ENCODE data around the gene MISP3.

Gene MISP3

GRCh38 chr19:14106840-14107239, 34.3 kb downstream of the MISP3 start:
- no peak for DNase-seq

GRCh38 chr19:14107581-14108461, 35.2 kb downstream of the MISP3 start:
- DNase-seq, result no peak

DNA sequence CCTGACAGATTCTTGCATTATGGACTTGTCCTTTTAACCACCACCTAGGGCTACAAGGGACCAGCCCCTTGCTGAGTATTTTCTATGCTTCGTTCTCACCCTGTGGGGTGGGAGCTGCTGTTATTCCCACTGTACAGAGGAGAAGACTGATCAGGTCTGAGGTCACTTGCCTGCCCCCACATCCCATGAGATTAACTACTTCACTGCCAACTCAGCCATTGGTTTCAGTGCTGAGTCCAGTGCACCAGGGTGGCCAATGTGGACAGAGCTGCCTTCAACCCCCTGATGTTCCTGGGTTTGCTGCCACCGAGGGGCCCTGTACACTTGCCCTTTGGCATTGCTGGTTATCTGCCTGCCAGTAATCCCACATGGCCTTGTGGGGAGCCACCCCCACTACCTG, 38.1 kb downstream of the MISP3 start:
- DNase-seq, result no peak

- no peak for DNase-seq
Measured at GRCh38 chr19:14111486-14111885, 38.9 kb downstream of the MISP3 start.

DNA sequence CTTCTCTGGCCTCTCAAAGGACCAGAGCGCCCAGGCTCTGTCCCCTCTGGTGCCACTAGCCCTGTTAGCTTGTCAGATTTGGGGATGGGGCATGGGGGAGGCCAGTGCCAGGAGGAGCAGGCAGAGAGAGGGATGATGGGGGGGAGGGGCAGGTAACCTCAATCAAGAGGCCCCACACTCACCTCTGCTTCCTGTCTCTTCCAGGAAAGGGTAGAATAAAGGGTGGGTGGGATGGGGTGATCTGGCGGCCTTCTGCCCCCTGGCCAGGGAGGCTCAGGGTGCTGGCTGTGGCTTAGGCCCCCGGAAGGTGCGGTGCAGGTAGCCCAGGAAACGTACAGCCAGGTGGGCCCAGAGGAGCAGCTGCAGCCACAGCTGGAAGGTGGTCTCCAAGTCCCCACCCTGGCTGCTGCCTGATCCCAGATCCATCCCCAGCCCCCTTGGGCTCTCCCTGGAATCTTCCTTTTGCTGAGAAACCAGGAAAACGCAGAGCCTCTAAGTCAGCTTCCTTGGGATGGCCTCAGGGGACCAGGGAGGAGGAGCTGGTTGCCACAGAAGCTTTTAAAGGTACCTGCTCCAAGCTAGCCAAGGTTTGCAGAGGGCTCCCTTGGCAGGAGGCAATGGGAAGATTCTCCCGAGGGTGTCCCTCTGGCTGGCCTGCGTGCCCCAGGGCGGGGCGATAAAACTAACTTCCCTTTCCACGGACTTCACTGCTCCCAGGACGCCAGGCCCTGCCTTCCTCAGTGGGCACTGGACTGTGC, 39.6 kb downstream of the MISP3 start:
- no peak for DNase-seq

DNA sequence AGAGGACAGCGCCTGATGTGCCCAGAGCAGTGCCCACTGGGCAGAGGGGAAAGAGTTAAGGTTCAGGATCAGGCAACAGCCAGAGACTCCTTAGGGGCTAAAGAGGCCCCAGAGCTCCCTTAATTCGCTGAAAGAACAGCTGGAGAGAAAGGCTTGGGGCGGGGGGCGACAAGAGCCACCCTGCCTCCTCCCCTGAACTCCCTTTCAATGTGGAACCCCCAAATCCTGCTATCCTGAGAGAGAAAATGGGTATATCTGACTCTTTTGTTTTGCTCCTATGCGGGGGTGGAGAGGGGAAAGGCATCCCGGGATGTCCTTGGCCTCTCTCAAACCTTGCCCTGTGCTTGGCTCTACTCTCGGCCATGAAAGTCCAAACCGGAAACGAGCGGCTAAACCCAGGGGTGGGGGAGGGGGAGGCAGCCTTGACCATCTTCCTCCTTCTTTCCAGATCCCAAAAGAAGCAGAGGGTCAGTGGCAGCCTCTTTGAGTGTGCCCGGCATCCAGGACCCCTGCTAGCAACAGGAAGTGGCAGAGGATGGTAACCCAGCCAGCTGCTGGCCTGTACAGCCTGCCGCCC, 40.3 kb downstream of the MISP3 start:
- DNase-seq, result no peak

DNA sequence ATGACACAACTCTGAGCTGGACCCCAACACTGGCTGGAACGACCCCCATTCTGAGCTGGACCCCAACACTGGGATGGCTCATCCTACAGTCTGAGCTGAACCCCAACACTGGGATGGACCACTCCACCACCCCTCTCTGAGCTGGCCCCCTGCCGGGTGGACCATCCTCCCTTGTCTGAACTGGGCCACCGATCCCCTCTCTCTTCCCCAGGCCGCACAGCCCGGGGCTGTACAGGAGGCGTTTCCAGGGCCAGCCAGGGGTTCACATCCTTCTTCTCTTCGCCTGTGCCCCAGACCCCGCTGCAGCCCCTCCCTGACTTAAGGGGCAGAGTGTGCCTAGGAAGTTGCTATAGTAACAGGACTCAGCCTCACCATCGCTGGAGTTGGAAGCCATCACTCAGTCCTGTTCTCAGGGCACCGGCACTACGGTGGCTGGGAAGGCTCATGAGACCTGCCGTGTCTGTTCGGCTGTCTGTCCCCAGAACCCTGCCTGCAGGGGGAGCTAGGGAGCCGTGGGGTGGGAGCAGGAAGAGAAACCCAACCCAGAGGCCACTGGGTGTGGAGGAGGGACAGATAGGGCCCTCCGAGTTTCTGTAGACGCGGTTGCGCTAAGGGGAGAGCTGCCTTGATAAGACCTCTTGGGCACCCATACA, 41.3 kb downstream of the MISP3 start:
- DNase-seq, result peak; percentile 17

- no peak for DNase-seq
Measured at GRCh38 chr19:14114439-14114838, 41.9 kb downstream of the MISP3 start.

DNA sequence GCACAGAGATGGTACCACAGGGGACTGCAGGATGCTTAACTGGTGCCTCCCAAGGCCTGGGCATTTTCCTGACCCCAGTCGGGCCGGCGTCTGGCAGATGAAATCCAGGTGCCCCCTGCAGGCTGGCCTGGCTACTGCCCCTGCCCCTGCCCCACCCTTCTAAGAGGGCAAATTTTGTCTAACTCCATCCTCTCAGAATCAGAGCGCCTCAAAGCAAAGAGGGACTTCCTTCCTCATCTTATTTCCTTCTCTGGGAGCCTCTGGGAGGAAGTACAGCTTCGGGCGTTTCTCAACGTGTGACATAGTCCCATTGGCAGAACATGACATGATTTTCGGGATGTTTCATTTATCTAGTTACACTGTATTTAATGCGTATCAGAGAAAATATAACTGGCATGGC, 42.3 kb downstream of the MISP3 start:
- DNase-seq, result peak; percentile 54

GRCh38 chr19:14115756-14116155, 43.2 kb downstream of the MISP3 start:
- DNase-seq, result no peak

DNA sequence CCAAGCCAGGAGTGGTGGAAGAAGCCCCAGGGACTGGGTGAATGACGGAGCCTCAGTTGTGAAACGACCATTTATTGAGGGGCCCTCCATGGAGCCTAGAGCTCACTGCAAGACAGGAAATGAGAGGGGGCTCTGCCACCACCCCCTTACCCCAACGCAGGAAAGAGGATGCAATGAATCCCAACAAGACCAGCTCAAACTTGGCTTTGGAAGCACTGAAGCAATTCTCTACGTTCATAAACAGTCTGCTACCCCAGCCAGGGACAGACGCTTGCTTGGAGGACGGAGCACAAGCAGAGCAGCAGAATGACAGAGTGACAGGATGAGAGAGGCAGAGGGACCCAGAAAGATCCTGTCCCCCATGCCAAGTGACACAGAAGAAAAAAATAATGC, 43.9 kb downstream of the MISP3 start:
- no peak for DNase-seq

GRCh38 chr19:14116918-14117578, 44.5 kb downstream of the MISP3 start:
- no peak for DNase-seq

DNA sequence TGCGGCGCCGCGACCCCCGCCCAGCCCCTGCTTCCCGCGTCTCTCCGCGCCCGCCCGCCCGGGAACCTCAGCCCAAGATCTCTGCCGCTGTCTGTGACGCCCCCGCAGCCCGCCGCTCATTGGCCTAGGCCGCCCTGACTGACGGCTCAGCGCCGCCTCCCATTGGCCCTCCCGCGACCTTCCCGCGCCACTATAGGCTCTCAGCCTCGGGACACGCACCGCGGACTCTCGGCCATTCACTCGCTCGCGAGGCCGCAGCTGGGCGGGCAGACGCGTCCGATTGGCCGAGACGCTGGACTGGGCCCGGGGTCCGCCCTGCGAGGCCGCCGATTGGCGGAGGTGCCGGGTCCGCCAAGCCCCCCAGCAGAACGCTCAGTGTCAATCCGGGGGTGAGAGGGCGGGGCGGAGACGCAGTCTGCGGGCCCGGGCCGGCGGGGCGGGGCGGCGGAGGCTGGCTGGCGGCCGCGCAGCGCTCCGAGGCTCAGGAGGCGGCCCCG, 45.1 kb downstream of the MISP3 start, which contains the start of gene PRKACA:
Gene PRKACA (minus strand): TSS at position 95 of the 497 bp plus-strand sequence. CDS start 215 bp downstream, outside the sequence.
- DNase-seq, result peak; percentile 99

GRCh38 chr19:14118165-14119051, 45.8 kb downstream of the MISP3 start:
- no peak for DNase-seq

- no peak for DNase-seq
Measured at GRCh38 chr19:14119146-14119545, 46.6 kb downstream of the MISP3 start.

DNA sequence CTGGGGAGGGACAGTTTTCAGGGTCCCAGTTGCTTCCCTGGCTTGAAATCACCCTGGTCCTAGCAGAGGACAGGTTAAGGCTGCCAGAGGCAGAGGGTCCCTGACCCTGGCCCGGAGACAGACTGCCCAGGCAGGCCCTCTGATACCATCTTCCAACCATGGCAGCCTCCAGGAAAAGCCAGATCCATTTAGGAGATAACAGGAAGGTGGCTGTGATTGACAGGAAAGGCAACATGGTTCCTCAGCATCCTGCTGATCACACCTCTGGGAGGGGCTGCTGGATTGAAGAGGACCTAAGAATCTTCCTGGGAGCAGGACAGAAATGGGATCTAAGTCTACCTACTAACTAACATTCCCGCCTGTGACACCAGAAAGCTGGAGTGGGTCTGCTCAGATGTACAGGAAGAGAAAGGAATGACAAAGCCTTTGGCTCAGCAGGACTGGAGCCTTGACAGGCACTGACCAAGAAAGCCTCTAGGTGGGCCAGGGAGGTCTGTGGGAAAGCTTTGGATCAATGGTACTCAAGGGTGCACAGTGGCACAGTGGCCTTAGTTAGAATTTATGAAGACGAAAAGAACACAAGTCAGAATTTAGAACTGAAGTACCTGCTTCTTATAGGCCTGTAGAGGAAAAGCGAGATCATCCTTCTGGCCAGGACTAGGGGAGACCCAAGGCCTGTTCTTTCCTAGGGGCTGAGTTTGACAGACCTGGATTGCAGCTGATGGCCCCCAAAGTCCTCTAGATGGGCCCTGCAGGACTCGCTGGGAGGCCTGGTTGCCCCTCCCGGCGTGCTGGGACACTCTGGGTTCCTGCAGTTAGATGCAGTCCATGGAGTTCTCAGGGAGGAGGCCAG, 47.3 kb downstream of the MISP3 start:
- DNase-seq, result no peak

DNA sequence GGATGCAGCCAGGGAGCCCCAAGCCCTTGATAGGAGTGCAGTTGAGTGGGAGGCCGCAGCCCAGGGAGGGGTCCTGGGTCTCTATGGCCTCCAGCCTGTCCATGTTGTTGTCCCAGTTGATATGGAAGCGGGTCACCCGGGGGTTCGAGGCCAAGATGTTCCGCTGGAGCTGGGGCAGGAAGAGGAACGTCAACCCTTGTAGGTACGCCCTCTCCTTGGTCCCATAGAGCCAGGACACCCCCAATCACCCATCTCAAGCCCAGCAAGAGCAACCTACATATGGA, 47.9 kb downstream of the MISP3 start:
- DNase-seq, result no peak

DNA sequence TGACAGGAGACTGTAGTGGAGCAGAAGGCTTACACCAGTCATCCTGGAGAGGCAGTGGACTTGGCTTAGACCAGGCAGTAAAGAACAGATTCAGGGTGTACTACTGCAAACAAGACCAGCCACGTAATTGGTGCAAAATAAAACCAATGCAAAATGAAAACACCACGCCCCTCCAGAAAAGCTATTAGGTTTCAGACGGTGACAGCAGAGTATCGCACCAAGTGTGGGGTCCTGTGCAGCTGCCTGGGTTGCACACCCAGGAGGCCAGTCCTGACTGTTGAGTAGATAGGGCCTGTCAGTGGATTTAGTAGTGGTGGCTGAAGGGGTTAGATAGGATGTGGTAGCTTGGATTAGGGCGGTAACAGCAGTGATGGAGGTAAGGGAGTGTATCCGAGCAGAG, 50.3 kb downstream of the MISP3 start:
- DNase-seq, result no peak
